H9 (cell line): Measurements from ENCODE around the gene UBE2E1. TPM values are rescaled to one million over a fixed set of nuclear protein-coding genes. Genes with fewer than 3 reads are reported as not detected.

Experiments used
- DNase-seq: peaks from one replicate; pipeline ENCODE4 v3.0.0-alpha.2; 2017
- H2AFZ ChIP-seq: one replicate; pipeline ENCODE4 v1.6.1; 2013; ENCODE audit warnings: mild to moderate bottlenecking, low read length, control low read depth, moderate library complexity
- H2AK5ac ChIP-seq: 2 replicates; pipeline ENCODE4 v1.6.1; 2013; ENCODE audit warnings: low read length, control low read depth, mixed read lengths; ENCODE audit not compliant: insufficient read length
- H2BK120ac ChIP-seq: one replicate; pipeline ENCODE4 v1.6.1; 2013; ENCODE audit warnings: low read depth, mild to moderate bottlenecking, low read length, control low read depth, inconsistent platforms; ENCODE audit not compliant: poor library complexity, severe bottlenecking
- H2BK12ac ChIP-seq: 2 replicates; pipeline ENCODE4 v1.6.1; 2013; ENCODE audit warnings: low read length, control low read depth, mixed read lengths, low read depth; ENCODE audit not compliant: insufficient read length
- H2BK15ac ChIP-seq: 2 replicates; pipeline ENCODE4 v1.6.1; 2013; ENCODE audit warnings: low read depth, low read length, control low read depth
- H2BK20ac ChIP-seq: one replicate; pipeline ENCODE4 v1.6.1; 2013; ENCODE audit warnings: low read depth, mild to moderate bottlenecking, low read length, control low read depth, inconsistent platforms; ENCODE audit not compliant: poor library complexity, severe bottlenecking
- H2BK5ac ChIP-seq: 2 replicates; pipeline ENCODE4 v1.6.1; 2013; ENCODE audit warnings: low read length, control low read depth, mixed read lengths; ENCODE audit not compliant: insufficient read length
- H3K14ac ChIP-seq: 2 replicates; pipeline ENCODE4 v1.6.1; 2013; ENCODE audit warnings: low read length, control low read depth; ENCODE audit not compliant: insufficient read depth
- H3K18ac ChIP-seq: 2 replicates; pipeline ENCODE4 v1.6.1; 2013; ENCODE audit warnings: low read depth, mild to moderate bottlenecking, mixed read lengths, low read length, control low read depth; ENCODE audit not compliant: insufficient read length
- H3K23ac ChIP-seq: 2 replicates; pipeline ENCODE4 v1.6.1; 2013; ENCODE audit warnings: low read length, control low read depth, mixed read lengths, low read depth; ENCODE audit not compliant: insufficient read length
- H3K23me2 ChIP-seq: 2 replicates; pipeline ENCODE4 v1.6.1; 2013; ENCODE audit warnings: low read depth, mild to moderate bottlenecking, mixed read lengths, low read length, control low read depth; ENCODE audit not compliant: insufficient read length, poor library complexity, severe bottlenecking
- H3K27ac ChIP-seq: 2 replicates; pipeline ENCODE4 v1.5.1; 2013; ENCODE audit warnings: low read length, control low read depth, mixed read lengths, low read depth; ENCODE audit not compliant: insufficient read length
- H3K27me3 ChIP-seq: 2 replicates; pipeline ENCODE4 v1.6.1; 2013; ENCODE audit warnings: low read length, control low read depth, inconsistent platforms; ENCODE audit not compliant: insufficient read depth
- H3K4ac ChIP-seq: 2 replicates; pipeline ENCODE4 v1.6.1; 2013; ENCODE audit warnings: low read depth, mild to moderate bottlenecking, control low read depth, inconsistent platforms, low read length, moderate library complexity
- H3K4me1 ChIP-seq: 2 replicates; pipeline ENCODE4 v1.6.1; 2013; ENCODE audit warnings: low read length, control low read depth, inconsistent platforms; ENCODE audit not compliant: insufficient read depth
- H3K4me2 ChIP-seq: 2 replicates; pipeline ENCODE4 v1.6.1; 2013; ENCODE audit warnings: low read length, control low read depth, mixed read lengths; ENCODE audit not compliant: insufficient read length, insufficient read depth
- H3K56ac ChIP-seq: 2 replicates; pipeline ENCODE4 v1.6.1; 2013; ENCODE audit warnings: low read depth, mild to moderate bottlenecking, mixed read lengths, low read length, control low read depth; ENCODE audit not compliant: insufficient read length
- H3K79me1 ChIP-seq: 2 replicates; pipeline ENCODE4 v1.6.1; 2013; ENCODE audit warnings: low read depth, mild to moderate bottlenecking, moderate library complexity, low read length, control low read depth, inconsistent platforms; ENCODE audit not compliant: insufficient read depth, poor library complexity, severe bottlenecking
- H3K79me2 ChIP-seq: 2 replicates; pipeline ENCODE4 v1.6.1; 2013; ENCODE audit warnings: low read length, control low read depth, inconsistent platforms; ENCODE audit not compliant: insufficient read depth
- H3K9ac ChIP-seq: 2 replicates; pipeline ENCODE4 v1.6.1; 2013; ENCODE audit warnings: low read length, control low read depth, mixed read lengths; ENCODE audit not compliant: insufficient read length; ENCODE audit errors: extremely low read depth
- H3K9me3 ChIP-seq: one replicate; pipeline ENCODE4 v1.6.1; 2013; ENCODE audit warnings: low read depth, low read length, inconsistent platforms; ENCODE audit not compliant: control insufficient read depth
- H3T11ph ChIP-seq: one replicate; pipeline ENCODE4 v1.6.1; 2013; ENCODE audit warnings: mild to moderate bottlenecking, low read length, control low read depth, inconsistent platforms
- H4K20me1 ChIP-seq: one replicate; pipeline ENCODE4 v1.6.1; 2013; ENCODE audit not compliant: control insufficient read depth, insufficient read length, insufficient read depth
- H4K5ac ChIP-seq: 2 replicates; pipeline ENCODE4 v1.6.1; 2013; ENCODE audit warnings: low read depth, mild to moderate bottlenecking, mixed read lengths, low read length, control low read depth; ENCODE audit not compliant: insufficient read length
- H4K8ac ChIP-seq: replicated peaks from 2 replicates; pipeline ENCODE4 v1.6.1; 2013; ENCODE audit warnings: low read length, control low read depth, mixed read lengths, low read depth; ENCODE audit not compliant: insufficient read length
- H4K91ac ChIP-seq: 2 replicates; pipeline ENCODE4 v1.6.1; 2013; ENCODE audit warnings: low read depth, mild to moderate bottlenecking, moderate library complexity, mixed read lengths, low read length, control low read depth; ENCODE audit not compliant: insufficient read length
- H3K27ac Mint-ChIP-seq, 3 experiments: 2 replicates in 2 of 3; 3 replicates in 1 of 3; pipeline ENCODE4 v1.8.0; 2020 to 2021; ENCODE audit warnings: mixed read lengths in 3 of 3, mild to moderate bottlenecking in 1 of 3, moderate library complexity in 1 of 3
- H3K27me3 Mint-ChIP-seq: 2 replicates; pipeline ENCODE4 v1.8.0; 2021; ENCODE audit warnings: low read depth, mild to moderate bottlenecking, moderate library complexity, mixed read lengths
- H3K36me3 Mint-ChIP-seq, 3 experiments: 2 replicates in 2 of 3; 3 replicates in 1 of 3; pipeline ENCODE4 v1.8.0; 2020 to 2021; ENCODE audit warnings: low read depth in 3 of 3, mixed read lengths in 3 of 3; ENCODE audit not compliant: insufficient read depth in 1 of 3
- H3K4me1 Mint-ChIP-seq, 2 experiments: 2 replicates each; pipeline ENCODE4 v1.8.0; 2020; ENCODE audit warnings: mixed read lengths in 2 of 2
- H3K4me3 Mint-ChIP-seq, 2 experiments: 2 replicates in 1 of 2; 3 replicates in 1 of 2; pipeline ENCODE4 v1.8.0; 2020 to 2021; ENCODE audit warnings: mild to moderate bottlenecking in 2 of 2, mixed read lengths in 2 of 2, moderate library complexity in 1 of 2
- H3K9me3 Mint-ChIP-seq, 2 experiments: 2 replicates in 1 of 2; 3 replicates in 1 of 2; pipeline ENCODE4 v1.8.0; 2020; ENCODE audit warnings: mild to moderate bottlenecking in 2 of 2, mixed read lengths in 2 of 2, moderate library complexity in 1 of 2
- WGBS: extraction: QIAGEN DNeasy Blood & Tissue Kit; methylation state at CpG from one replicate; pipeline ENCODE4 v1.1.7; 2013; ENCODE audit warnings: missing lambda C conversion rate, low lambda C conversion rate, mixed read lengths; ENCODE audit not compliant: insufficient read length; ENCODE audit errors: extremely low coverage; 5-methylcytosine and 5-hydroxymethylcytosine counted together
- total RNA-seq: library from RNA; stranded (reverse); gene quantifications from 2 replicates; pipeline ENCODE4 v1.2.1, GENCODE V29; 2021
- TF ChIP-seq, protein P1 (sequence below): fragments of 200-600 bp; sonication (generic); conservative IDR thresholded peaks from 3 replicates; pipeline ENCODE4 v1.8.0; 2021; ENCODE audit warnings: antibody characterized with exemption, mild to moderate bottlenecking

UBE2E1 gene
- total RNA-seq, 1 experiment from 2014 or later, result 142 TPM

DNA sequence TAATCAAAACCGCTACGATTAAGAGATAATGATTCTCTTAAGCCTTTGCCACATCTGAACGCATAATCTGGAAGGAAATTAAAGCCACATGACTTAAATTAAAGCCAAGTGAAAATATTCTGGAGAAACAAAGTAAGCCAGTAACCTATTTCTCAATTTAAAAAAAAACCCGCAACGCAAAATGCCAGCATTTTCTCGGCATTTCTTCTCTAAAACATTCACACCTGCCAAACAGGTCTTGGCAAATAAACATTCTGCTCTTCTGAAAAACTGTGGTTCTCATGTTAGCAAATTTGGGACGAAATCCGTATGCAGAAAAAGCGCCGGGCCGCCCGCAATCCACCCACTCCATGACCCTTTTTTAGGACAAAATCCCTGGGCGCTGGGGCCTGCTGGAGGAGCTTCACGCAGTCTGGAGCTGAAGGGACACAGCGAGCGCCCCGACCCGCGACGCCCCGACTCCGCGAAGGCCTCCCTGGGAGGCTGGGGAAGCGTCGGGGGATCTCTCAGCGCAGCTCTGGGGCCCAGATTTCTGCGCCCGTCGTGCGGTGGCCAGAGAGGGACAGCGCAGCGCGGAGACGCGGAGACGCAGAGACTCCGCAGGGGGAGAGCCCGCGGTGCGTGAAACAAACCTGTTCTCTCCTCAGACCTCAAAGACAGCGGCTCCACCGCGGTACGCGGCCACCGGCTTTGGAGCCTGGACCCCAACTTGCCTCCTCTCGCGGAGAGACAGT is 110.6 kb downstream of the UBE2E1 start:
- H3K14ac ChIP-seq, result peak overlapping the region; percentile 85
- no peak overlapping the region for H3T11ph ChIP-seq
- WGBS, result no CpG with 5 or more reads among the region's 48 CpGs
- Mint-ChIP-seq H3K27me3 (no peaks in the 10 kb centered on the region; the same call in 1 of the 2 replicates), H3K4me1 (peaks cover 33 to 37% of the 10 kb centered on the region in 2 experiments), H3K27ac (peak overlapping the region in 2 of 3 experiments; percentile 99; a peak in 4 of 7 replicates), H3K9me3 (no peaks in the 10 kb centered on the region), H3K4me3 (peak overlapping the region; percentile 99), H3K36me3 (peaks cover 33 to 43% (median 37%) of the 10 kb centered on the region in 3 experiments)
- peaks cover 10% of the 10 kb centered on the region for H3K23me2 ChIP-seq
- no peak overlapping the region for H3K27ac ChIP-seq
- no peak overlapping the region for H2BK20ac ChIP-seq
- H2AFZ ChIP-seq, result no peak overlapping the region
- H3K4me2 ChIP-seq, result peak overlapping the region; percentile 93
- no peaks in the 10 kb centered on the region; the same call in 1 of the 2 replicates for H3K4me1 ChIP-seq
- peaks cover 15% of the 10 kb centered on the region; the same call in 1 of the 2 replicates for H3K79me2 ChIP-seq
- no peak overlapping the region for H2BK5ac ChIP-seq
- H3K18ac ChIP-seq, result peak overlapping the region; percentile 72
- peaks cover 3% of the 10 kb centered on the region for H3K79me1 ChIP-seq
- H3K56ac ChIP-seq, result no peak overlapping the region
- no peak overlapping the region for H4K5ac ChIP-seq
- 0 out of 2 replicates have a peak overlapping the region, but pooled peaks have one; percentile 72 for H2BK15ac ChIP-seq
- peak overlapping the region; percentile 83 for H3K9ac ChIP-seq
- no peaks in the 10 kb centered on the region for H3K27me3 ChIP-seq
- H3K4ac ChIP-seq, result no peak overlapping the region
- H3K23ac ChIP-seq, result no peak overlapping the region
- no peak overlapping the region for H4K8ac ChIP-seq
- TF ChIP-seq, protein P1, sequence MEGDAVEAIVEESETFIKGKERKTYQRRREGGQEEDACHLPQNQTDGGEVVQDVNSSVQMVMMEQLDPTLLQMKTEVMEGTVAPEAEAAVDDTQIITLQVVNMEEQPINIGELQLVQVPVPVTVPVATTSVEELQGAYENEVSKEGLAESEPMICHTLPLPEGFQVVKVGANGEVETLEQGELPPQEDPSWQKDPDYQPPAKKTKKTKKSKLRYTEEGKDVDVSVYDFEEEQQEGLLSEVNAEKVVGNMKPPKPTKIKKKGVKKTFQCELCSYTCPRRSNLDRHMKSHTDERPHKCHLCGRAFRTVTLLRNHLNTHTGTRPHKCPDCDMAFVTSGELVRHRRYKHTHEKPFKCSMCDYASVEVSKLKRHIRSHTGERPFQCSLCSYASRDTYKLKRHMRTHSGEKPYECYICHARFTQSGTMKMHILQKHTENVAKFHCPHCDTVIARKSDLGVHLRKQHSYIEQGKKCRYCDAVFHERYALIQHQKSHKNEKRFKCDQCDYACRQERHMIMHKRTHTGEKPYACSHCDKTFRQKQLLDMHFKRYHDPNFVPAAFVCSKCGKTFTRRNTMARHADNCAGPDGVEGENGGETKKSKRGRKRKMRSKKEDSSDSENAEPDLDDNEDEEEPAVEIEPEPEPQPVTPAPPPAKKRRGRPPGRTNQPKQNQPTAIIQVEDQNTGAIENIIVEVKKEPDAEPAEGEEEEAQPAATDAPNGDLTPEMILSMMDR, result no peak
- no peak overlapping the region for H2BK120ac ChIP-seq
- H4K91ac ChIP-seq, result no peak overlapping the region
- H2AK5ac ChIP-seq, result no peak overlapping the region
- no peaks in the 10 kb centered on the region for H4K20me1 ChIP-seq
- no peak for DNase-seq
- no peak overlapping the region for H2BK12ac ChIP-seq
- no peaks in the 10 kb centered on the region for H3K9me3 ChIP-seq
